PFSK-1 (cell line): ENCODE data around the gene CLK4.

Source experiments
- POLR2AphosphoS5 ChIP-seq: IDR thresholded peaks from 2 replicates; pipeline ENCODE4 v1.6.1; 2012; ENCODE audit warnings: low read depth, mild to moderate bottlenecking, control low read depth, low read length, moderate library complexity
- REST ChIP-seq, 2 experiments: IDR thresholded peaks; 2 replicates each; pipeline versions ENCODE4 v1.6.1 to v1.8.0; 2011 to 2012; ENCODE audit warnings: low read depth in 2 of 2, low read length in 2 of 2, control low read depth in 1 of 2, inconsistent platforms in 1 of 2, mild to moderate bottlenecking in 1 of 2, moderate library complexity in 1 of 2; ENCODE audit not compliant: insufficient read depth in 1 of 2
- SIN3A ChIP-seq: IDR thresholded peaks from 2 replicates; pipeline ENCODE4 v1.6.1; 2012; ENCODE audit warnings: mild to moderate bottlenecking, low read length, moderate library complexity, borderline replicate concordance; ENCODE audit not compliant: insufficient read depth
- TAF1 ChIP-seq: IDR thresholded peaks from 2 replicates; pipeline ENCODE4 v1.6.1; 2012; ENCODE audit warnings: low read length, control low read depth, borderline replicate concordance; ENCODE audit not compliant: insufficient read depth

- TF ChIP-seq POLR2AphosphoS5, result no peak
- TF ChIP-seq TAF1, result no peak
- no peak for TF ChIP-seq SIN3A
- no peak for TF ChIP-seq REST (IDR thresholded peaks at IDR 0.05; ENCODE audit: insufficient read depth in 1 of 2, low read depth in 2 of 2, low read length in 2 of 2)
Observed at GRCh38 chr5:178668579-178668978, 41.7 kb upstream of the CLK4 start.
